Measurements from ENCODE around the gene HDC. TPM values are rescaled to one million over a fixed set of nuclear protein-coding genes. Genes with fewer than 3 reads are reported as not detected.

The HDC gene
- polyA plus RNA-seq, 1 of the 3 experiments (the other 2 are of a cell fraction) = not detected

DNA sequence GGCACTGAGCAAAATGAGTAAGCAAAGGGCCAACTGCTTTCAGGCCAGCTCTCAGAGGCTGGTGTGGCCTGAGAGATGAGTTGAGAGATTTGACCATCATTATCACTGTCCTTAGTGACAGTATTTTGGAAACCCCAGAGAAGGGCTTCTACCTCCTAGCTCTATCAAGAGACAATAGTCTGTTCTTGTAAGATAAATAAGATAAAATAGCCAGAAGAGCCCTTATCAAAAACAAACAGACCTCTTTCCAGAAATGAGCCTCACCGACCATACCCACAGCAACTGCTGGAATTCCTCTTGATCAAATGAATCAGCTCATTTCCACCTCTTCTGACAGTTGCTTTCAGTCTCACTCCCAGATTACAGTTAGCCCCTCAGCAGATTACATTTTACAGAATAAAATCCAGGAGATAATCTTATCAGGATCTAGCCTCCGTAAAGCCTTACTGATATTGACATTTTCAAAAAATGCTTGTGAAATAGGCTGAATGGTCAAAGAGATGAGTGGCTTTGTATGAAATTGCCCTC, 4.5 kb downstream of the HDC start:
- DNase-seq = peak; percentile 43
- CTCF ChIA-PET = no interaction called here
- Histone ChIP-seq H4K20me1 (ENCODE audit: insufficient read depth) (no peaks in the 10 kb centered on the region), H3K4me1 (ENCODE audit: control insufficient read depth in 1 of 2, insufficient read depth in 2 of 2, low read depth in 1 of 2, low read length in 1 of 2) (no peaks in the 10 kb centered on the region), H3K9me2 (no peaks in the 10 kb centered on the region), H3K27me3 (ENCODE audit: insufficient read depth) (no peaks in the 10 kb centered on the region), H3K79me2 (ENCODE audit: insufficient read depth) (no peaks in the 10 kb centered on the region), H3K27ac (ENCODE audit: low read depth in 2 of 2, low read length in 1 of 2) (no peak overlapping the region), H3K9me3 (no peaks in the 10 kb centered on the region), H3K36me3 (replicated peaks in 1 of 2; ENCODE audit: control insufficient read depth in 1 of 2, insufficient read depth in 2 of 2, low read length in 1 of 2) (no peaks in the 10 kb centered on the region), H3F3A (replicated peaks; ENCODE audit: insufficient read depth) (no peaks in the 10 kb centered on the region), H3K9ac (no peak overlapping the region), H3K4me2 (no peak overlapping the region), H2AFZ (ENCODE audit: low read depth) (no peak overlapping the region), H3K4me3 (ENCODE audit: low read depth in 2 of 2, low read length in 1 of 2) (no peak overlapping the region)
- TF ChIP-seq RCOR1 (IDR thresholded peaks at IDR 0.05; ENCODE audit: low read length) = no peak
- no peak for TF ChIP-seq YY1 (IDR thresholded peaks at IDR 0.05; ENCODE audit: low read depth)
- no peak for TF ChIP-seq NRF1 (IDR thresholded peaks at IDR 0.05; ENCODE audit: low read depth, low read length)
- no peak for TF ChIP-seq POLR2AphosphoS5 (IDR thresholded peaks at IDR 0.05; ENCODE audit: low read depth, low read length)
- TF ChIP-seq EZH2phosphoT487 (IDR thresholded peaks at IDR 0.05; ENCODE audit: borderline replicate concordance, low read depth) = no peak
- WGBS (ENCODE audit: low lambda C conversion rate) = 81% methylated on average over 2 of the region's 2 CpGs
- POLR2A ChIA-PET = no interaction called here

GRCh38 chr15:50259276-50259675, 6.2 kb downstream of the HDC start:
- Histone ChIP-seq H2AFZ (ENCODE audit: low read depth) (no peak overlapping the region), H3K36me3 (replicated peaks in 1 of 2; ENCODE audit: control insufficient read depth in 1 of 2, insufficient read depth in 2 of 2, low read length in 1 of 2) (no peaks in the 10 kb centered on the region), H3K4me3 (ENCODE audit: low read depth in 2 of 2, low read length in 1 of 2) (no peak overlapping the region), H3K9me2 (no peaks in the 10 kb centered on the region), H3K4me1 (ENCODE audit: control insufficient read depth in 1 of 2, insufficient read depth in 2 of 2, low read depth in 1 of 2, low read length in 1 of 2) (no peaks in the 10 kb centered on the region), H3F3A (replicated peaks; ENCODE audit: insufficient read depth) (no peaks in the 10 kb centered on the region), H4K20me1 (ENCODE audit: insufficient read depth) (no peaks in the 10 kb centered on the region), H3K4me2 (no peak overlapping the region), H3K9ac (no peak overlapping the region), H3K27ac (ENCODE audit: low read depth in 2 of 2, low read length in 1 of 2) (no peak overlapping the region), H3K9me3 (no peaks in the 10 kb centered on the region), H3K79me2 (ENCODE audit: insufficient read depth) (no peaks in the 10 kb centered on the region), H3K27me3 (ENCODE audit: insufficient read depth) (no peaks in the 10 kb centered on the region)
- WGBS (ENCODE audit: low lambda C conversion rate) = 63% methylated on average over 5 of the region's 5 CpGs
- no peak for TF ChIP-seq GABPA (IDR thresholded peaks at IDR 0.05; ENCODE audit: low read depth)
- no peak for TF ChIP-seq TCF12 (IDR thresholded peaks at IDR 0.05)
- TF ChIP-seq TEAD4 (IDR thresholded peaks at IDR 0.05; ENCODE audit: borderline replicate concordance, insufficient read depth) = no peak
- TF ChIP-seq RXRA (IDR thresholded peaks at IDR 0.05; ENCODE audit: borderline replicate concordance, low read depth) = no peak
- TF ChIP-seq, protein P1, sequence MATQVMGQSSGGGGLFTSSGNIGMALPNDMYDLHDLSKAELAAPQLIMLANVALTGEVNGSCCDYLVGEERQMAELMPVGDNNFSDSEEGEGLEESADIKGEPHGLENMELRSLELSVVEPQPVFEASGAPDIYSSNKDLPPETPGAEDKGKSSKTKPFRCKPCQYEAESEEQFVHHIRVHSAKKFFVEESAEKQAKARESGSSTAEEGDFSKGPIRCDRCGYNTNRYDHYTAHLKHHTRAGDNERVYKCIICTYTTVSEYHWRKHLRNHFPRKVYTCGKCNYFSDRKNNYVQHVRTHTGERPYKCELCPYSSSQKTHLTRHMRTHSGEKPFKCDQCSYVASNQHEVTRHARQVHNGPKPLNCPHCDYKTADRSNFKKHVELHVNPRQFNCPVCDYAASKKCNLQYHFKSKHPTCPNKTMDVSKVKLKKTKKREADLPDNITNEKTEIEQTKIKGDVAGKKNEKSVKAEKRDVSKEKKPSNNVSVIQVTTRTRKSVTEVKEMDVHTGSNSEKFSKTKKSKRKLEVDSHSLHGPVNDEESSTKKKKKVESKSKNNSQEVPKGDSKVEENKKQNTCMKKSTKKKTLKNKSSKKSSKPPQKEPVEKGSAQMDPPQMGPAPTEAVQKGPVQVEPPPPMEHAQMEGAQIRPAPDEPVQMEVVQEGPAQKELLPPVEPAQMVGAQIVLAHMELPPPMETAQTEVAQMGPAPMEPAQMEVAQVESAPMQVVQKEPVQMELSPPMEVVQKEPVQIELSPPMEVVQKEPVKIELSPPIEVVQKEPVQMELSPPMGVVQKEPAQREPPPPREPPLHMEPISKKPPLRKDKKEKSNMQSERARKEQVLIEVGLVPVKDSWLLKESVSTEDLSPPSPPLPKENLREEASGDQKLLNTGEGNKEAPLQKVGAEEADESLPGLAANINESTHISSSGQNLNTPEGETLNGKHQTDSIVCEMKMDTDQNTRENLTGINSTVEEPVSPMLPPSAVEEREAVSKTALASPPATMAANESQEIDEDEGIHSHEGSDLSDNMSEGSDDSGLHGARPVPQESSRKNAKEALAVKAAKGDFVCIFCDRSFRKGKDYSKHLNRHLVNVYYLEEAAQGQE (IDR thresholded peaks at IDR 0.05; ENCODE audit: low read depth, low read length) = no peak
- TF ChIP-seq CHD2 (IDR thresholded peaks at IDR 0.05; ENCODE audit: low read length, partially characterized antibody) = no peak
- TF ChIP-seq, protein P2, sequence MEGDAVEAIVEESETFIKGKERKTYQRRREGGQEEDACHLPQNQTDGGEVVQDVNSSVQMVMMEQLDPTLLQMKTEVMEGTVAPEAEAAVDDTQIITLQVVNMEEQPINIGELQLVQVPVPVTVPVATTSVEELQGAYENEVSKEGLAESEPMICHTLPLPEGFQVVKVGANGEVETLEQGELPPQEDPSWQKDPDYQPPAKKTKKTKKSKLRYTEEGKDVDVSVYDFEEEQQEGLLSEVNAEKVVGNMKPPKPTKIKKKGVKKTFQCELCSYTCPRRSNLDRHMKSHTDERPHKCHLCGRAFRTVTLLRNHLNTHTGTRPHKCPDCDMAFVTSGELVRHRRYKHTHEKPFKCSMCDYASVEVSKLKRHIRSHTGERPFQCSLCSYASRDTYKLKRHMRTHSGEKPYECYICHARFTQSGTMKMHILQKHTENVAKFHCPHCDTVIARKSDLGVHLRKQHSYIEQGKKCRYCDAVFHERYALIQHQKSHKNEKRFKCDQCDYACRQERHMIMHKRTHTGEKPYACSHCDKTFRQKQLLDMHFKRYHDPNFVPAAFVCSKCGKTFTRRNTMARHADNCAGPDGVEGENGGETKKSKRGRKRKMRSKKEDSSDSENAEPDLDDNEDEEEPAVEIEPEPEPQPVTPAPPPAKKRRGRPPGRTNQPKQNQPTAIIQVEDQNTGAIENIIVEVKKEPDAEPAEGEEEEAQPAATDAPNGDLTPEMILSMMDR (IDR thresholded peaks at IDR 0.05) = no peak
- no peak for TF ChIP-seq PBX3 (IDR thresholded peaks at IDR 0.05)
- no peak for TF ChIP-seq IRF3 (IDR thresholded peaks at IDR 0.05; ENCODE audit: low read depth, low read length)
- ChIA-PET CTCF (interaction anchor here (0.7 kb wide), 1 partner anchor 9 kb away, joined by 3 read pairs; no protein-coding TSS in a partner anchor), POLR2A (interaction anchor here (0.7 kb wide), 1 partner anchor 955 kb away, joined by 4 read pairs; no protein-coding TSS in a partner anchor)
- DNase-seq = no peak

Measured in SK-N-SH (cell line).